Measurements from ENCODE around the gene KCNT1.

KCNT1 gene

DNA sequence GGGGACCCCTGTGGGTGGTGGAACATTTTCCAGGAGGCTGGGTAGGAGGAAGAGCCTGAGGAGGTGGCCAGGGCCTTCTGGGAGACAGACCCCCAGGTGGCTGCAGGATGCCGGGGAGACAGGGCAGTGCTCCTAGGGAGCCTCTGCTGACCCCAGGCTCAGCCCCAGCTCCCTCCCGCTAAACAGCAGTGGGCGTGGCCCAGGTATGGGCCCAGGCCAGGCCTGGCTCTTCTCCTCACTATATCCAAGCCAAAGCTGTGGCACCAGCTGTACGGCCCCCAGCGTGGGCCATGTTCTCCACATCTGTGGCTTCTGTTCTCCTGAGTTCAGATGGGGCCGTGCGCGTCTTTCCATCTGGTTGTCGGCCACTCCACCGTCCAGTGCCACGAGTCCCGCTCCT, 58.5 kb downstream of the KCNT1 start:
- Histone ChIP-seq H3K27me3 (ENCODE audit: low read depth, low read length) (no peaks in the 10 kb centered on the region), H4K20me1 (ENCODE audit: insufficient read depth, low read length) (no peaks in the 10 kb centered on the region), H3K4me2 (ENCODE audit: low read length) (no peak overlapping the region), H3K79me2 (ENCODE audit: low read length) (no peaks in the 10 kb centered on the region), H3K4me3 (ENCODE audit: low read length) (no peak overlapping the region), H3K9me3 (ENCODE audit: insufficient read depth, low read length) (no peaks in the 10 kb centered on the region), H3K36me3 (replicated peaks; ENCODE audit: low read depth, low read length) (no peaks in the 10 kb centered on the region), H3K27ac (ENCODE audit: low read length) (no peak overlapping the region), H2AFZ (ENCODE audit: low read depth, low read length) (no peak overlapping the region), H3K9ac (ENCODE audit: low read length) (no peak overlapping the region), H3K4me1 (ENCODE audit: low read length) (no peaks in the 10 kb centered on the region)
- no peak for TF ChIP-seq EZH2phosphoT487 (IDR thresholded peaks at IDR 0.05; ENCODE audit: low read depth)
- TF ChIP-seq, protein P1, sequence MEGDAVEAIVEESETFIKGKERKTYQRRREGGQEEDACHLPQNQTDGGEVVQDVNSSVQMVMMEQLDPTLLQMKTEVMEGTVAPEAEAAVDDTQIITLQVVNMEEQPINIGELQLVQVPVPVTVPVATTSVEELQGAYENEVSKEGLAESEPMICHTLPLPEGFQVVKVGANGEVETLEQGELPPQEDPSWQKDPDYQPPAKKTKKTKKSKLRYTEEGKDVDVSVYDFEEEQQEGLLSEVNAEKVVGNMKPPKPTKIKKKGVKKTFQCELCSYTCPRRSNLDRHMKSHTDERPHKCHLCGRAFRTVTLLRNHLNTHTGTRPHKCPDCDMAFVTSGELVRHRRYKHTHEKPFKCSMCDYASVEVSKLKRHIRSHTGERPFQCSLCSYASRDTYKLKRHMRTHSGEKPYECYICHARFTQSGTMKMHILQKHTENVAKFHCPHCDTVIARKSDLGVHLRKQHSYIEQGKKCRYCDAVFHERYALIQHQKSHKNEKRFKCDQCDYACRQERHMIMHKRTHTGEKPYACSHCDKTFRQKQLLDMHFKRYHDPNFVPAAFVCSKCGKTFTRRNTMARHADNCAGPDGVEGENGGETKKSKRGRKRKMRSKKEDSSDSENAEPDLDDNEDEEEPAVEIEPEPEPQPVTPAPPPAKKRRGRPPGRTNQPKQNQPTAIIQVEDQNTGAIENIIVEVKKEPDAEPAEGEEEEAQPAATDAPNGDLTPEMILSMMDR (IDR thresholded peaks at IDR 0.05; ENCODE audit: low read depth, low read length) = no peak

DNA sequence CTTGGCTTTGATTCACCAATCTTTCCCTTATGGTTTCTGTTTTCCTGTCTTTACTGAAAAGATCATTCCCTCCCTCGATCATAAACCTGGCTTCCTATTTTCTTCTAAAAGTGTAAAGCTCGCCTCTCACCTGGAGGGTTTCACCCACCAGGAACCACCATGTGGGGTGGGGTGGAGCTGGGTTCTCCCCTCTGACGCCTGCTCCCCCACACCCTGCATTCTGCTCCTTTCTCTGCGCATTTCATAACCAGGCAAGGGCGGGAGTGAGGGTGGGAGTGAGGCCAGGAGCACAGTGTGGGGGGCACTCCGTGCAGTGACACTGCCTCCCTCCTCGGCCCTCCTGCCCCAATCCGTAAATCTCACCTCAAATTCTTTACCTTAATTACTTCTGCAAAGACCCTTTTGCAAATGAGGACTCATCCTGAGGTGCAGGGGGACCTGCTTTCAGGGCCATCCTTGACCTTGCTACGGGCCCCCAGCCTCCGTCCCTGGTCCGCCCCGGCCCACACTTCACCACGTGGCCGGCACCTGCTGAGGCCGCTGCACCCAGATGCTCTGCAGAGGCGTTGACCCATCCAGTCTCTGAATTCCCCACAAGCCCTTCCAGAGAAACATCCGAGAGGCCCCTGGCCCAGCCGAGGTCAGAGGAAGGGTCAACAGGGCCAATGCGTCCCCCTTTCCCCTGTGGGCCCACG, 59.3 kb downstream of the KCNT1 start:
- Histone ChIP-seq H3K9me3 (ENCODE audit: insufficient read depth, low read length) (no peaks in the 10 kb centered on the region), H3K79me2 (ENCODE audit: low read length) (no peaks in the 10 kb centered on the region), H3K4me1 (ENCODE audit: low read length) (no peaks in the 10 kb centered on the region), H4K20me1 (ENCODE audit: insufficient read depth, low read length) (no peaks in the 10 kb centered on the region), H3K9ac (ENCODE audit: low read length) (no peak overlapping the region), H3K4me3 (ENCODE audit: low read length) (no peak overlapping the region), H3K36me3 (replicated peaks; ENCODE audit: low read depth, low read length) (no peaks in the 10 kb centered on the region), H3K27ac (ENCODE audit: low read length) (no peak overlapping the region), H3K27me3 (ENCODE audit: low read depth, low read length) (no peaks in the 10 kb centered on the region), H2AFZ (ENCODE audit: low read depth, low read length) (no peak overlapping the region), H3K4me2 (ENCODE audit: low read length) (no peak overlapping the region)
- TF ChIP-seq, protein P1 (IDR thresholded peaks at IDR 0.05; ENCODE audit: low read depth, low read length) = no peak

DNA sequence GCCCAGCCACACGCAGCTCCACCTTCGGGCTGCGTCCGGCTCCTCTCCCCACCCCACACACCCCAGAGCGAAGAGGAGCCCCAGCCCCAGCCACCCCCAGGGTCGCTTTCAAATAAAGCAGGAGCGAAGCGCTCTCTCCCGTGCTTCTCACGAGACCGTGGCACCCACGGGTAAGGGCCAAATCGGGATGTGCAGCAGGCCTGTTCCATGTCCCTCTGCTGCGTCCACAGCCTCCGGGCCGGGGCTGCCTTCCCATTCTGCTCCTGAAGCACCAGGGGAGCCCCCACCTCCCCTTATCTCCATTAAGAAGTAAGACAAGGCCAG, 59.8 kb downstream of the KCNT1 start:
- Histone ChIP-seq H3K9ac (ENCODE audit: low read length) (no peak overlapping the region), H3K36me3 (replicated peaks; ENCODE audit: low read depth, low read length) (no peaks in the 10 kb centered on the region), H3K4me2 (ENCODE audit: low read length) (no peak overlapping the region), H3K4me3 (ENCODE audit: low read length) (no peak overlapping the region), H3K27me3 (ENCODE audit: low read depth, low read length) (no peaks in the 10 kb centered on the region), H2AFZ (ENCODE audit: low read depth, low read length) (no peak overlapping the region), H3K4me1 (ENCODE audit: low read length) (no peaks in the 10 kb centered on the region), H3K9me3 (ENCODE audit: insufficient read depth, low read length) (no peaks in the 10 kb centered on the region), H3K27ac (ENCODE audit: low read length) (no peak overlapping the region), H4K20me1 (ENCODE audit: insufficient read depth, low read length) (no peaks in the 10 kb centered on the region), H3K79me2 (ENCODE audit: low read length) (no peaks in the 10 kb centered on the region)
- no peak for TF ChIP-seq EZH2phosphoT487 (IDR thresholded peaks at IDR 0.05; ENCODE audit: low read depth)
- TF ChIP-seq, protein P1 (IDR thresholded peaks at IDR 0.05; ENCODE audit: low read depth, low read length) = no peak

DNA sequence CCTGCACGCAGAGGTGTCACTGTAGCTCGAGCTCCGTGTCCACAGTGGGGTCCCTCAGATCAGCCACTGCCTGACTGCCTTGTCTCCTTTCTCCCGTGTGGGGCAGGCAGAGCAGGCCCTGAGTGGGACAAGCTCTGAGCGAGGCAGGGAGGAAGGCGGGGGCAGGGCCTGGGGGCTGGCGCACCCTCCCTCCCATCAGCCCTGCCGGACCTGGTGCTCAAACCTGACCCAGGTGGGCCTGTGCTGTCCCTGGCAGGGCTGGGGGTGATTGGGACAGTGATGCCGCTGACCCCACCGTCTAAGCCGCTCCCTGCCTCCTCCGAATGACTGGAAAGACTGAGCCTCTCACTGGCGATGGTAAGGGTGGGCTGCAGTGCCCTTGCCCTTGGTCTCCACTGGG, 60.9 kb downstream of the KCNT1 start:
- no peak overlapping the region for H3K4me2 ChIP-seq (ENCODE audit: low read length)
- no peaks in the 10 kb centered on the region for H3K27me3 ChIP-seq (ENCODE audit: low read depth, low read length)
- H3K9me3 ChIP-seq (ENCODE audit: insufficient read depth, low read length) = no peaks in the 10 kb centered on the region
- H3K9ac ChIP-seq (ENCODE audit: low read length) = no peak overlapping the region
- H3K4me3 ChIP-seq (ENCODE audit: low read length) = no peak overlapping the region
- no peak for TF ChIP-seq EZH2phosphoT487 (IDR thresholded peaks at IDR 0.05; ENCODE audit: low read depth)
- TF ChIP-seq, protein P1 (IDR thresholded peaks at IDR 0.05; ENCODE audit: low read depth, low read length) = no peak
- no peak overlapping the region for H2AFZ ChIP-seq (ENCODE audit: low read depth, low read length)
- H3K79me2 ChIP-seq (ENCODE audit: low read length) = no peaks in the 10 kb centered on the region
- no peaks in the 10 kb centered on the region for H3K4me1 ChIP-seq (ENCODE audit: low read length)
- H3K27ac ChIP-seq (ENCODE audit: low read length) = no peak overlapping the region
- H4K20me1 ChIP-seq (ENCODE audit: insufficient read depth, low read length) = no peaks in the 10 kb centered on the region
- no peaks in the 10 kb centered on the region for H3K36me3 ChIP-seq (replicated peaks; ENCODE audit: low read depth, low read length)

All from OCI-LY3 (cell line).